AG04450 (cell line): ENCODE results near the gene KREMEN1. TPM values are rescaled to one million over a fixed set of nuclear protein-coding genes. Genes with fewer than 3 reads are reported as not detected.
"Not testable (repeated sequence)": the region's sequence is repeated elsewhere in the genome, so short reads cannot be mapped to it uniquely, and the experiment has no call there.

ENCODE experiments used
- CTCF ChIA-PET: fragments of 300-600, 350-600 bp; formaldehyde crosslinking; extraction: SDS; loops from one replicate; lab custom pipeline; 2022; ENCODE audit warnings: antibody characterized with exemption, inconsistent platforms; lab: Charles Lee
- POLR2A ChIA-PET: fragments of 350-600 bp; formaldehyde crosslinking; extraction: SDS; loops from one replicate; lab custom pipeline; 2021; ENCODE audit warnings: antibody characterized with exemption, inconsistent platforms; lab: Yijun Ruan, JAX
- DNase-seq: peaks from one replicate; pipeline ENCODE4 v3.0.0-alpha.2; 2011; ENCODE audit warnings: low read depth, low spot score
- H3K27ac ChIP-seq: one replicate; pipeline ENCODE4 v1.5.1; 2012; ENCODE audit warnings: low read depth, low read length, control low read depth
- H3K27me3 ChIP-seq: one replicate; pipeline ENCODE4 v1.6.0; 2012; ENCODE audit warnings: low read length; ENCODE audit not compliant: control insufficient read depth, insufficient read depth
- H3K4me3 ChIP-seq: 2 replicates; pipeline ENCODE4 v1.5.1; 2011; ENCODE audit warnings: mild to moderate bottlenecking, low read depth, low read length, control low read depth
- H3K9me3 ChIP-seq: 2 replicates; pipeline ENCODE4 v1.5.1; 2012; ENCODE audit warnings: low read length; ENCODE audit not compliant: control insufficient read depth, insufficient read depth
- polyA plus RNA-seq: library from polyadenylated mRNA; depleted of rRNA; stranded (reverse); fragments of >200 nt; gene quantifications from 2 replicates; pipeline ENCODE4 v1.2.3, GENCODE V29; 2011
- TF ChIP-seq, protein P1 (sequence below): IDR thresholded peaks from 2 replicates; pipeline ENCODE4 v1.5.1; 2011; ENCODE audit warnings: low read depth, low read length, control low read depth, inconsistent platforms

KREMEN1 gene
- polyA plus RNA-seq, 1 experiment = 5.9 TPM

DNA sequence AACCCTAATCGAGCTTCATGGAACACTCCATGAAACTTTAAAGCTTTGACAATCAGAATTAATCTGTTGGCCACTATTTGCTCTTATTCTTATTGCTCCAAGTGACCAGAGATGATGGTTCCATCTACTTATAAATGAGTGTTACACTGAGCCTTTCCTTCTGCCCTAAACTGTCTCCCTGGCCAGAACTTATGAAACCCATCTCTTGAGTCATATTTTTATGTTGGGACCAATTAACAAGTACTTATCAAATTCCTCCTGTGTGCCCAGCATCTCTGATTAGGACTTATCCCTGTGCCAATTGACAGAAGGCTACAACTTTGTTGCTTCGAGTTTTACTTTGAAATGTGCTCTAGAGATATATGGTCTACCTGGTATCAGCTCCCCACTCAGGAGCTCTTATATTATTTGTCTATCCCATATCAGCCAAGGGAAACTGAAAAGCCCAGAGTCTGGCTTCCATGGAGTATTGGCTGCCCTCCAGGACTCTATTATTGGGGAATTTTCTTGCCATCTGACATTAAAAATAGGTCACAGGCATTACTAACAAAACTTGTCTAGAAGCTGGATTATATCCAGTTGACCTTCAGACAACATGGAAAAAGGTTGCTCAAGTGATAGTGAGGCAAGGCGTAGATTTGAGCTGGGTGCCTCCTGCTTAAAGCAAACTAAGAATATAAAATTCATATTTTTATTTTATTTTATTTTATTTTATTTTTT is 8.8 kb downstream of the KREMEN1 start:
- Histone ChIP-seq H3K9me3 (no peaks in the 10 kb centered on the region), H3K4me3 (no peak overlapping the region), H3K27me3 (no peaks in the 10 kb centered on the region), H3K27ac (no peak overlapping the region)
- DNase-seq = no peak
- CTCF ChIA-PET = interaction anchor here (0.5 to 1.3 kb wide), 2 partner anchors 70 to 72 kb away, joined by 3 to 7 read pairs; no protein-coding TSS in a partner anchor
- POLR2A ChIA-PET = no interaction called here
- TF ChIP-seq, protein P1, sequence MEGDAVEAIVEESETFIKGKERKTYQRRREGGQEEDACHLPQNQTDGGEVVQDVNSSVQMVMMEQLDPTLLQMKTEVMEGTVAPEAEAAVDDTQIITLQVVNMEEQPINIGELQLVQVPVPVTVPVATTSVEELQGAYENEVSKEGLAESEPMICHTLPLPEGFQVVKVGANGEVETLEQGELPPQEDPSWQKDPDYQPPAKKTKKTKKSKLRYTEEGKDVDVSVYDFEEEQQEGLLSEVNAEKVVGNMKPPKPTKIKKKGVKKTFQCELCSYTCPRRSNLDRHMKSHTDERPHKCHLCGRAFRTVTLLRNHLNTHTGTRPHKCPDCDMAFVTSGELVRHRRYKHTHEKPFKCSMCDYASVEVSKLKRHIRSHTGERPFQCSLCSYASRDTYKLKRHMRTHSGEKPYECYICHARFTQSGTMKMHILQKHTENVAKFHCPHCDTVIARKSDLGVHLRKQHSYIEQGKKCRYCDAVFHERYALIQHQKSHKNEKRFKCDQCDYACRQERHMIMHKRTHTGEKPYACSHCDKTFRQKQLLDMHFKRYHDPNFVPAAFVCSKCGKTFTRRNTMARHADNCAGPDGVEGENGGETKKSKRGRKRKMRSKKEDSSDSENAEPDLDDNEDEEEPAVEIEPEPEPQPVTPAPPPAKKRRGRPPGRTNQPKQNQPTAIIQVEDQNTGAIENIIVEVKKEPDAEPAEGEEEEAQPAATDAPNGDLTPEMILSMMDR = no peak

DNA sequence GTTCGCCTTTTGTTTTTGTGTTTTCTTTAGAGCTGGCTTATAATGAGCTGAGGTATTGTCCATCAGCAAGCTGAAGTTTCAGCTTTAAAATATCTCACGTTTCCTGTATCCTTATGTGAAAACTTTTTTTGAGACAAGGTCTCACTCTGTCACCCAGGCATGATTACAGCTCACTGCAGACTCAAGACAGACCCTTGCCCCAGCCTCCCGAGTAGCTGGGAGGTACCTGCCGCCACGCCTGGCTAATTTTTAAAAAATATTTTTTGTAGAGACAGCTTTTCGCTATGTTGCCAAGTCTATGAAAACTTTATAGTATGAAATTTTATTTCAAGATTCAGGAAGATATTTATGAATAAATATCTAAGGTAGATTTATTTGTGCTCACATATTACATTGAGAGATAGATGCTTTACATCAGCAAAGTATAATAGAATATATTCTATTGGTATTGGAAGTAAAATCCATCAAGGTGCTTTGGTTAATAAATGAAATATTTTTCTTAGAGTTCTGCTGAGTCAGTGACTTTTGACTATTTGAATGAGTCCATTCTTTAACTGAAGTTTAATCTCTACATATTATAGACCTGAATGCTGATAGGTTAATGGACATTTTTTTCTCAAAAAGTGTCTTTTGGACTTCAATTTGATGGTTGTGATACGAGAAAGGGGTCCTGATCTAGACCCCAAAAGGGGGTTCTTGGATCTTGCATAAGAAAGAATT is 10.2 kb downstream of the KREMEN1 start:
- TF ChIP-seq, protein P1 = no peak
- Histone ChIP-seq H3K27ac (no peak overlapping the region), H3K27me3 (no peaks in the 10 kb centered on the region), H3K9me3 (no peaks in the 10 kb centered on the region), H3K4me3 (no peak overlapping the region)
- ChIA-PET POLR2A (no interaction called here), CTCF (interaction anchor here (1.3 kb wide), 1 partner anchor 71 kb away, joined by 7 read pairs; no protein-coding TSS in a partner anchor)
- no peak for DNase-seq

DNA sequence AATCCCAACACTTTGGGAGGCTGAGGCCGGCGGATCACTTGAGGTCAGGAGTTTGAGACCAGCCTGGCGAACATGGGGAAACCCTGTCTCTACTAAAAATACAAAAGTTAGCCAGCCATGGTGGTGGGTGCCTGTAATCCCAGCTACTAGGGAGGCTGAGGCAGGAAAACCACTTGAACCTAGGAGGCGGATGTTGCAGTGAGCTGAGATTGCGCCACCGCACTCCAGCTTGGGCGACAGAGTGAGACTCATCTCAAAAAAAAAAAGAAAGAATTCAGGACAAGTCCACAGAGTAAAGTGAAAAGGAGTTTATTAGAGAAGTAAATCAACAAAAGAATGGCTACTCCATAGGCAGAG is 10.7 kb downstream of the KREMEN1 start:
- POLR2A ChIA-PET, H3K9me3 ChIP-seq, DNase-seq, CTCF ChIA-PET, H3K4me3 ChIP-seq, H3K27ac ChIP-seq, H3K27me3 ChIP-seq: not testable (repeated sequence)

DNA sequence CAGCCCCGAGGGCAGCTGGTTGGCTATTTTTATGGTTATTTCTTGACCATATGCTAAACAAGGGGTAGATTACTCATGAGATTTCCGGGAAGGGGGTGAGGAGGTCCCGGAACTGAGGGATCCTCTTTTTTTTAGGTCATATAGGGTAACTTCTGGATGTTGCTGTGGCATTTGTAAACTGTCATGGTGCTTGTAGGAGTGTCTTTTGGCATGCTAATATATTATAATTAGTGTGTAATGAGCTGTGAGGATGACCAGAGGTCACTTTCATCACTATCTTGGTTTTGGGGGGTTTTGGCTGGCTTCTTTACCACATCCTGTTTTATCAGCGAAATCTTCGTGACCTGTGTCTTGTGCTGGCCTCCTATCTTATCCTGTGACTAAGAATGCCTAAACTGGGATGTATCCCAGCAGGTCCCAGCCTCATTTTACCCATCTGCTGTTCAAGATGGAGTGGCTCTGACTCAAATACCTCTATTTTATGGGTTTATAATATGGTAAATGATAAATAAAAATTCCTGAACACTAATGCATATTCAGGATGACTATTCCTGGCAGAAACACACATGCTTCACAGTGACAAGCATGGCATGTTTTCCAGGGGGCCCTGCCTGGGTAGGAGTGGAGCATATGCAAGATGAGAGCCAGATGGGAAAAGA is 11.2 kb downstream of the KREMEN1 start:
- no peak for DNase-seq
- H3K4me3 ChIP-seq = no peak overlapping the region
- H3K27me3 ChIP-seq = peaks cover 2% of the 10 kb centered on the region
- TF ChIP-seq, protein P1 = no peak
- ChIA-PET POLR2A (no interaction called here), CTCF (interaction anchor here (0.9 kb wide), 1 partner anchor 11 kb away, joined by 3 read pairs; no protein-coding TSS in a partner anchor)
- H3K27ac ChIP-seq = no peak overlapping the region
- H3K9me3 ChIP-seq = no peaks in the 10 kb centered on the region

DNA sequence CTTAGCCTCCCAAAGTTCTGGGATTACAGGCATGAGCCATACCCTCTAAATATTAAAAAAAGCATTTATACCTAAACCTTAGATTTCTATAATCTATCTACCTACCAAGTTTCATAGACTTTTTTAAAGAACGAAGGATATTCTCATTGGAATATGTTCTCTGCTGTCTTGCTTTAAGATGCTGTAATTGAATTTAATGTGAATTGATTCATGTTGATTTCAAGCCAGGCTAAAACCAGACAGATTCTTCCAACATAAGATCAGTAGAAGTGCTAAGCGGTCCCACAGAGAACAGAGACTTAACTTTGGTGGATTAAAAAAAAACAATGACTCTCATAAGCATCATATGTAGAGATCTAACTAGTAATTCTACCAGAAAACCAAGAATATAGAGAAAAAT is 14.2 kb downstream of the KREMEN1 start:
- ChIA-PET POLR2A (interaction anchor here (0.6 kb wide), 1 partner anchor 24 kb away, joined by 3 read pairs; no protein-coding TSS in a partner anchor), CTCF (interaction anchor here (0.7 kb wide), 1 partner anchor 272 kb away, joined by 4 read pairs; no protein-coding TSS in a partner anchor)
- Histone ChIP-seq H3K27ac (no peak overlapping the region), H3K4me3 (no peak overlapping the region), H3K9me3 (no peaks in the 10 kb centered on the region), H3K27me3 (peaks cover 3% of the 10 kb centered on the region)
- no peak for DNase-seq
- TF ChIP-seq, protein P1 = no peak
